ENCODE data around the gene CASP10.
"Not testable (repeated sequence)": the region's sequence is repeated elsewhere in the genome, so short reads cannot be mapped to it uniquely, and the experiment has no call there.

CASP10 gene, protein sequence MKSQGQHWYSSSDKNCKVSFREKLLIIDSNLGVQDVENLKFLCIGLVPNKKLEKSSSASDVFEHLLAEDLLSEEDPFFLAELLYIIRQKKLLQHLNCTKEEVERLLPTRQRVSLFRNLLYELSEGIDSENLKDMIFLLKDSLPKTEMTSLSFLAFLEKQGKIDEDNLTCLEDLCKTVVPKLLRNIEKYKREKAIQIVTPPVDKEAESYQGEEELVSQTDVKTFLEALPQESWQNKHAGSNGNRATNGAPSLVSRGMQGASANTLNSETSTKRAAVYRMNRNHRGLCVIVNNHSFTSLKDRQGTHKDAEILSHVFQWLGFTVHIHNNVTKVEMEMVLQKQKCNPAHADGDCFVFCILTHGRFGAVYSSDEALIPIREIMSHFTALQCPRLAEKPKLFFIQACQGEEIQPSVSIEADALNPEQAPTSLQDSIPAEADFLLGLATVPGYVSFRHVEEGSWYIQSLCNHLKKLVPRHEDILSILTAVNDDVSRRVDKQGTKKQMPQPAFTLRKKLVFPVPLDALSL

DNA sequence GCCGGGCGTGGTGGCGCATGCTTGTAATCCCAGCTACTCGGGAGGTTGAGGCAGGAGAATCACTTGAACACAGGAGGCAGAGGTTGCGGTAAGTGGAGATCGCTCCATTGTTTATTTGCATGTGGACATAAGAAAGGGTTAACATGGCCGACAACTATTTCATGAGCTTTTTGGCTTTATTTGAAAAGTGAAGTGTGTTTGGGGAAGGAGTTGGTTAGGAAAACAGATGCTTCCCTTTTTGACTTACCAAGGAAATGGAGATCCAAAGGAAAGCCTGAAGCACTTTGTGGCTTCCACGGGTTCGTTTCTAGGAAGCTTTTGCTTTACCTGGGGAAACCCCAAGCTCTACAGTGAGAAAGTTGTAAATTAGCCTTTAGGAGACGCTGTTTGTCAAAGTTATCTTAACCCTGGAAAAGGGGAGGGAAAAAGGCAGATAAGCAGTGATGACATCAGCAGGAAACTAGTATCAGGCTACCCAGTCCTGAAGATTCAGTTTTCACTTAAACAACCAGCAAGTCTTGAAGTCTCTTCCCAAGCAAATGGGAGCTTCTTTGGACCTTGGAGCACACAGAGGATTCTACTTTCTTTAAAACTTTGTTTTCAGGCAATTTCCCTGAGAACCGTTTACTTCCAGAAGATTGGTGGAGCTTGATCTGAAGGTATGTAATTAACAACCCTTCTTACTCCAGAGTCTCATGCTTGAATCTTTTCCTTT lies at the start of gene CASP10:
Gene CASP10, plus strand, starts transcription at position 492 of the 715 bp plus-strand sequence. CDS start 2,637 bp downstream, outside the sequence.
- DNase-seq, result no peak

DNA sequence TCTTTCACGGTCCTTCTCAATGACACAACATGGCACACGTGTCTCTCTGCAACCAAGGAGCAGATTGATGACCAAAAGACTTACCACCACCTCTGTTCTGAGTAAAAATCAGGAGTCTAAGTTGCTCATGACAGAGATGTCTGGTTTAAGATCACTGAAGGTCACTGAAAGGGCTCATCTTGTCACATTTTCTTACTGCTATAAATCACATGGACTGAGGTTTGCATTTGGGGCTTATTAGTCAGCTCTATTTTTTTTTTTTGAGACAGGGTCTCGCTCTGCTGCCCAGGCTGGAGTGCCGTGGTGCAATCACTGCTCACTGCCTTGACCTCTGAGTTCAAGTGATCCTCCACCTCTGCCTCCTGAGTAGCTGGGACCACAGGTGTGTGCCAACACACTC lies 47.6 kb upstream of the CASP10 start:
- DNase-seq, result no peak

DNA sequence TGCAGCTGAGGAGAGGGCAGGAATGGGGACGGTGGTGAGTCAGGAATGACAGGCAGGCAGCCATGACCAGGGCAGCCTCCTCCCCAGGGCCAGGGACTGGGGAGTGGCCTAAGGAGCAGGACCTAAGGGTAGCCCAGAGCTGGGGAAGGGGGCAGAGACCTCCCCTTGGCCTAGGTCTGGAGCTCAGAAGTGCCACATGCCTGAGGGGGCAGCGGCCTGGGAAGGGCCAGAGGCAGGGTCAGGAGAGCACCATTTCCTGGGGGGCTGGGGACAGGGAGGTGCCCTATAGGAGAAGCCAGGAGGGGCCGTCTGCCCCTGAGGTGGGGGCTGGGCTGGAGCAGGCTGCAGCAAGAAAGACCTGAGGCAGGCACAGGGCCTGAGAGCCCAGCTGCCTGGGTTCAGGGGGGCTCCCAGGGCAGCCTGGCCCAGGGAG lies 46.0 kb upstream of the CASP10 start:
- DNase-seq, result no peak

DNA sequence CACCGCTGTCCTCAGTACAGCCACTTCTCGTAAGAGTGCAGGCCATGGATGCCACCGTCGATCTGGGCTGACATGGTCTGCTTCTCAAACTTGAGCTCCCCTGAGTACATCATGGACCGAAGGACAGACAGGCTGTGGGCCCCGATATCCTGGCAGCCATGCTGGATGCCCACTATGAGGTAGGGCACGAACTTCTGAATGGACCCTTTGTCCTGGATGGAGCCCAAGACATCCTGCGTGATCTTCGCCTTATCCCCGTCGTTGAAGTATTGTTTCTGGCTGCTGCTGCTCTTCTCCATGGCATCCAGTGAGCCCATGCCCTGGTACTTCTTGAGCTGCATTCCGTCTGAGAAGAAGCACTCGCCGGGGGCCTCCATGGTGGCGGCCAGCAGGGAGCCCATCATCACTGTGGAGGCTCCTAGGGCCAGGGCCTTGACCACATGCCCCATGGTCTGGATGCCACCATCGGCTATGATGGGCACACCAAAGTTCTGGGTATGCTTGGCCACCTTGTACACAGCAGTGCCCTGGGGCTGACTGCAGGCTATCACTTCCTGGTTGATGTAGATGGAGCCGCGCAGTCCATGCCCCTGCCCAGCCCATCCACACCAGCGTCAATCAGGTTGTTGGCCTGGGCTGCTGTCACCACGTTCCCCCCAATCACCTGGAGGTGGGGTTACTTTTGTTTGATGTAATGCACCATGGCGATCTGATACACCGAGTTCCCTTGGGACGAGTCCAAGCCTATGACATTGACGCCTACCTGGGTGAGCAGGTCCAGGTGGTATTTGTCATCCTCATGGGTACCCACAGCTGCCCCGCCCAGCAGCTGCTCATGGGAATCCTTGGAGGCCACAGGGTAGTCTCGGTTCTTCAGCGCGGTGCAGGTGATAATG lies 45.2 kb upstream of the CASP10 start:
- DNase-seq, result no peak

DNA sequence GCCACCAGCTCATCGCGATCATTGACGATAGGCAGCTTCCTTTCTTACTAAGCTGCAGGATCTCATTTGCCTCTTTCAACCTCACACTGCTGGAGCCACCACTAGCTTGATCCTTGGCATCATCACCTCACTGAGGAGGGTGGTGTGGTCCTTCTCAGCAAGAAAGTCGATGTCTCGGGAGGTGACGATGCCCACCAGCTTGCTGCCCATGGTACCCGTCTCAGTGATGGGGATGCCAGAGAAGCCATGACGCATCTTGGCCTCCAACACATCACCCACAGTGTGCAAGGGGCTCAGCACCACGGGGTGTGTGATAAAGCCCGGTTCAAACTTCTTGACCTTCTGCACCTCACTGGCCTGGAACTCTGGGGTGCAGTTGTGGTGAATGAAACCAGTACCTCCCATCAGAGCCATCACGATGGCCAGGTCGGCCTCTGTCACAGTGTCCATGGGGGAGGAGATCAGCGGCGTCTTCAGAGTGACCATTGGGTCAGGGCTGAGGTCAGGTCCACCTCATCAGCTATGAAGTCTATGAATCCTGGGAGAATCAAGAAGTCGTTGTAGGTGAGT lies 44.5 kb upstream of the CASP10 start:
- no peak for DNase-seq

DNA sequence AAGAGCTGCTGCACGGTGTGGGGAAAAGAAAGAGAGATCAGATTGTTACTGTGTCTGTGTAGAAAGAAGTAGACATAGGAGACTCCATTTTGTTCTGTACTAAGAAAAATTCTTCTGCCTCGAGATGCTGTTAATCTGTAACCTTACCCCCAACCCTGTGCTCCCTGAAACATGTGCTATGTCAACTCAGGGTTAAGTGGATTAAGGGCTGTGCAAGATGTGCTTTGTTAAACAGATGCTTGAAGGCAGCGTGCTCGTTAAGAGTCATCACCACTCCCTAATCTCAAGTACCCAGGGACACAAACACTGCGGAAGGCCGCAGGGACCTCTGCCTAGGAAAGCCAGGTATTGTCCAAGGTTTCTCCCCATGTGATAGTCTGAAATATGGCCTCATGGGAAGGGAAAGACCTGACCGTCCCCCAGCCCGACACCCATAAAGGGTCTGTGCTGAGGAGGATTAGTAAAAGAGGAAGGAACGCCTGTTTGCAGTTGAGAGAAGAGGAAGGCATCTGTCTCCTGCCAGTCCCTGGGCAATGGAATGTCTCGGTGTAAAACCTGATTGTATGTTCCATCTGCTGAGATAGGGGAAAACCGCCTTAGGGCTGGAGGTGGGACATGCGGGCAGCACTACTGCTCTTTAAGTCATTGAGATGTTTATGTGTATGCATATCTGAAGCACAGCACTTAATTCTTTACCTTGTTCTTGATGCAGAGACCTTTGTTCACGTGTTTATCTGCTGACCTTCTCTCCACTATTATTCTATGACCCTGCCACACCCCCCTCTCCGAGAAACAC lies 43.8 kb upstream of the CASP10 start:
- not testable (repeated sequence) for DNase-seq

DNA sequence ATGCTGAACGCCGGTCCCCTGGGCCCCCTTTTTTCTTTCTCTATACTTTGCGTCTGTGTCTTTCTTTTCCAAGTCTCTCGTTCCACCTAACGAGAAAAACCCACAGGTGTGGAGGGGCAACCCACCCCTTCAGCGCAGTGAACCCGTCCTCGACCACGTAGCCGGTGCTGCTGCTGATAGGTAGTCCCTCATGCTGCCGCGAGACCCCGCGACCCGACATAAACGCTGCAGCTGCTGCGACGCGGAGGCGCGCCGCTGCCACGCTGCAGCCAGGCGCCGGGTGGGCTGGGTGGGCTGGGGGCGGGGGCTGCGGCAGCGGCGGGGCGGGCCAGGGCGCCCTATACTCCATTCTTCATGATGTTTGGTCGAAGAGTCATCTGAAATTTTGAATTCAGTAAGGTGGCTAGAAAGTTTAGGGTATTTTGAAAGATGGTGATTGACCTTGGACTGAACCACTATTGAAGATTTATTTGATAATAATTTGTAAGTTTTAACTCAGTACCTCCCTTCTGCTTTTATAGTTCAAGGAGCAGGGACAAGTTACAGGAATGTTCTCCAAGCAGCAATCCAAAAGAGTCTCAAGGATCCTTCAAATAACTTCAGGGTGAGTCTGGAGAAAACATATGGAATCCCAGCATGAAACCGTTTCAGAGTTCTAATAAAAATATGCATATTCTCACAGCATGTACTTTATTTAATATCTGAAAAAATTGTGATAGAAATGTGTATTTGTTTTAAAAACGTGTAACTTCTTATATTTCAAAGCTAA lies 42.9 kb upstream of the CASP10 start:
- DNase-seq, result no peak

DNA sequence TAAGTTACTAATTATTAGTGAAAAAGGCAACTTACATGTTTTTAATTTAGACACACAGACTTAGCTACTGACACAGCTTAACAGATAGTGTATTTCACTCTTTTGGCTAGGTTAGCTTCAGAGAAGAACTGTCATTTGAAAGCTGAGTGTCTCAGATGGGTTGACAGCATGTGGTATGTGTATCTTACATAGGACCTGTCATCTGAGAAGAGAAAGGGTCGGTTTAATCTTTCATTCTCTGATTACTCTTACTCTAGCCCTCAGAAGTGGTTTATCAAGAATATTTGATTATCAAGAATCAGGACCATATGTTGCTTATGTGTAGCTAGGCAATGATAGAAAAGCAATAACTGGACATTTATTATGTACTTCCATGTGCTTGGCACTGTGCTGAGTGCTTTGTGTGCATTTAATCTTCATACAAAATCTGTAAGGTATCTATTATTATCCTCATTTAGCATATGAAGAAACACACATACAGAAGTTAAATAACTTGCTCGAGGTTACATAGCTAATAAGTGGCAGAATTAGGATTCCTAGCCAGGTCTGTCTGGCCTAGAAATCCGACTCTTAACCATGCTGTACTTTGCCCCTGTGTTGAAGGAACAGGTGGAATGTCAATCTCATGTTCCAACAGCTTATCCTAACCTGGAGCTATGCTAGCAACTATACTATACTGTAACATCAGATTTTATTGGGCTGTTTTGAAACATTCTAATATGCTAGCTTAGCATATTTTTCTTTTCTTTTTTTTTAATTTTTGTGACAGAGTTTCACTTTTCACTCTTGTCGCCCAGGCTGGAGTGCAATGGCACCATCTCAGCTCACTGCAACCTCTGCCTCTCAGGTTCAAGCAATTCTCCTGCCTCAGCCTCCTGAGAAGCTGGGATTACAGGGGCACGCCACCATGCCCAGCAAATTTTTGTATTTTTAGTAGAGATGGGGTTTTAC lies 38.6 kb upstream of the CASP10 start:
- no peak for DNase-seq

DNA sequence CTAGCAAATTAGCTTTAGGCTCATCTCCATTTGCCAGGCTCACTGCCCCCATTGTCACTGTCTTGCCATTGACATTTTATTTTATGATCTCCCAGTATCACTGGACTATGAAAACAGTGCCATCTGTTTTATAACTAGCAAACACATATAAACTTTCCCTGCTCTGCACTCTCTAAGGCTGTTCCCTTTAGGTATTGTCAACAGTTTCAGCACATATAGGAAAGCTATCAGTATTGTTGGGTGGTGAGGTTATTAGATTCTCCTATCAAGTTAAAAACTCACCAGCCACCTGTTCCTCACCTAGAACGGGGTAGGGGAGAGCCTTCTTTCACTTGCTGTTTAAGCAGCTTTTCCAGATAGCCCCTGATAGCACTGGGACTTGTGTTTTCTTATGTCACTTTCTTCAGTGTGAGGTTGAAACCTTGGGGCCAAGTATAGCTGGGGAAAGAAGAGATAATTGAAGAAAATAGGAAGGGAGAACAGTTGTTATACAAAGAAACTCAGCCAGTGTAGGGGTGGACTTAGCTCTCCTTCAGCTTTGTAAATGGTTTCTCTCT lies 34.4 kb upstream of the CASP10 start:
- no peak for DNase-seq

DNA sequence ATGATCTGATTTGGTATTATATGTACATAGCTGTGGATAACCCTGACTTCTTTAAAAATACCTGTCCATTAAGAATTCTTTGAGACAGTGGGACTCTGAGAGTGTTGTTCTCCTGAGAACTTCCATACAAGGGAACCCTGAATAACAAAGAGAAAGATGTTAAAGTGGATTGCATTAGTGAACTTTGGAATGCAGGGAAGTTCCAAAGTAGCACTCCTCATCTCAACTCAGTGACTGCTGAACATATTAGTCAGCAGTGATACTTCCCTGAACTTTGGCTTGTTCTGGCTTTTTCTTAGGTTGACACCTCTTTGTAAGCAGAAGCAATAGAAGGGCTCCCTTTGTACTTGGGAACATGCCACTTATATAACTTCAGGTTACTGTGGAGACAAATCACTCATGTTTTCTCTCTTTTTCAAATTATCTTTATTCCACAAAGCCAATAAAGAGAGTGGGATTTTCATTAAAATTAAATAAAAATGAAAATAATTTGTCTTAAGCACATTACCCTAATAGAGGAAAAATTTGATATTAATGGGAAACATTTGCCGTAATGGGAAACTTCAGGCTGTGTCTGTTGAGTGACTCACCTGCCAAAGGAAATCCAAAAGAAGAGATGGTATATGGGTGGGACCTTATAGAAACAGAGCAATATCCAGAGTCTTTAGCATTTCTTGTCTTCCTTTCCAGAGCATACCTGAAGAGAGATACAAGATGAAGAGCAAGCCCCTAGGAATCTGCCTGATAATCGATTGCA lies 33.7 kb upstream of the CASP10 start:
- no peak for DNase-seq

DNA sequence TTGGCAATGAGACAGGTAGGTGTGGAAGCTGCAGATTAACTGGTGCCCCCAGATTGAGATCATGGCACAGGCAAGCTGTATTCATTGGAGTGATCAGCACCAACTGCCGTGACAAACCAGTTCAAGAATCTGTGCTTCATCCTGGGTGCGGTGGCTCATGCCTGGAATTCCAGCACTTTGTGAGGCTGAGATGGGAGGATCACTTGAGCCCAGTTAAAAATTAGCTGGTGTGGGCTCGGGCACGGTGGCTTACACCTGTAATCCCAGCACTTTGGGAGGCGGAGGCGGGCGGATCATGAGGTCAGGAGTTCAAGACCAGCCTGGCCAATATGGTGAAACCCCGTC lies 33.1 kb upstream of the CASP10 start:
- DNase-seq, result not testable (repeated sequence)

DNA sequence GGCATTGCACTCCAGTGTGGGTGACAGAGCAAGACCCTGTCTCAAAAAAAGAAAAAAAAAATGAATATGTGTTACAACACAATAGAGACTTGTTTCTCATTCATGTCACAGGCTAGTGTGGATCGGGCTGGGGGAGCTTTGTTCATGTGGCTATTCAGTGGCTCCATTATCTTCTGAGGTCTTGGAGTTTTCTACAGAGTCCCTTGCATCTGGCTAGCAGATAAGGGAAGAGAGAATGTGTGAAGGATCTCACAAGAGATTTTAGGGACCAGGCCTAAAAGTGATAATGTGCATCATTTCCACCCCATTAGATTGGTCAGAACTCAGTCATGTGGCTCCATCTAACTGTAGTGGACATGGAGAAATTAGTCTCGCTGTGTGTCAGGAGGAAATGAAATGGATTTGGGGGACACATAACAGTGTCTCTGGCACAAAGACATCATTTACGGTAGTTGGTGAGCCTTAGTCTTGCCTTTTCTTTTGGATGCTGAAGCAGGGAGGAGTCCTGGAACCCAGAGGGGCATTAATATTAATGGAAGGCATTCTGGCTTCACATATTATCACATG lies 32.4 kb upstream of the CASP10 start:
- no peak for DNase-seq

DNA sequence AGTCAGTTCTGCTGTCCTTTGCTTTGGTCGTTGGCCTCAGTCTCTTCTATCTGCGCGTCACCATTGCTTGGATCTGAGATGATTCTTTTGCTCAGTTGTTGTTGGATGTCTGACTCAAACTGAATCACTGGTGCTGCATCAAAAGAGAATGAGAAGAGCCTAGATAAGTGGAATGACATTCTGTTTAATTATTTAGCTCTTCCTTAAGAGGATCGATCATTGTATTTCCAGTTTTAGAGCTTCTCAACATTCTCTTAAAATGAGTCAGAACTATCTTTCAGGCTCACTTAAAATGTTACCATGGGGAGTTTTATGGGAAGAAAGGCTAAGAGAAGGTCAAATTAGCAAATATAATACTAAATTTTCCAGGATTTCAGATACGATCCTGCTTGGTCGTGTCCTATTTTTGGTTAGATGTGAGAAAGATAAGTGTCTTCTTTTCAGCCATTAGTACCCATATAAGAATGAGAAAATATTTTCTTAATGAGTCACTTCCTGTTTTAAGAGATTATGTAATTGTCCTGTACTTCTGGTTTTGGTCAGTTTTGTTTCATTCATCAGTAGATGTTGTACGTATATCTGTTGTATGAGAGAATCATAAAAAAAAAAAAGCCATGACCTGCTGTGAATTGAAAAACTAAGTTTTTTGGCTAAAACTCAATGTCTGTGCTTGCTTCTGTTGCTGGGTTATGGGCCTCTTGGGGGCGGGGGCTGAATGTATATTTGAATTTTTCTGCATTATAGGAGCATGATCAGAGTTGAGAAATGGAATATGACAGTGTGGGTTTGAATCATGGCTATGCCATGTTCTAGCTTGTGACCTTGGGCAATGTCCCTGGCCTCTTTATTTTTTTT lies 31.6 kb upstream of the CASP10 start:
- DNase-seq, result no peak

DNA sequence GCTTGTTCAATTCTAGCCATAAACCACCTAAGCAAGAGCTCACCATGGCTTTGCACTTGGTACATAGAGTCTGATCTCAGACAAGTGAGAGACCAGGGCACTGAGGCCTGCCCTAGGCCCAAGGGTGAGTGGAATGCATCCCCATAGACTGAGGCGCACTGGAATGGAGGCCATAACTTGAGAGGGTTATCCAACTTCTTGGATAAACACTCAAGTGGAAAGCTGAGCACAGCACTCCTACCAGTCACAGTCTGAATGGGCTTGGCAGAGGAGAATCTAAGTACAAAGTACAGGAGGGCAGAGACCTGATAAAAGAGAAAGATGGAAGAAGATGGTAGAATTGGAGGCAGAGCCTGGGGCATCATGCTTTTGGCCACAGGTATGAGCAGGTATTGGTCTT lies 30.4 kb upstream of the CASP10 start:
- DNase-seq, result no peak

DNA sequence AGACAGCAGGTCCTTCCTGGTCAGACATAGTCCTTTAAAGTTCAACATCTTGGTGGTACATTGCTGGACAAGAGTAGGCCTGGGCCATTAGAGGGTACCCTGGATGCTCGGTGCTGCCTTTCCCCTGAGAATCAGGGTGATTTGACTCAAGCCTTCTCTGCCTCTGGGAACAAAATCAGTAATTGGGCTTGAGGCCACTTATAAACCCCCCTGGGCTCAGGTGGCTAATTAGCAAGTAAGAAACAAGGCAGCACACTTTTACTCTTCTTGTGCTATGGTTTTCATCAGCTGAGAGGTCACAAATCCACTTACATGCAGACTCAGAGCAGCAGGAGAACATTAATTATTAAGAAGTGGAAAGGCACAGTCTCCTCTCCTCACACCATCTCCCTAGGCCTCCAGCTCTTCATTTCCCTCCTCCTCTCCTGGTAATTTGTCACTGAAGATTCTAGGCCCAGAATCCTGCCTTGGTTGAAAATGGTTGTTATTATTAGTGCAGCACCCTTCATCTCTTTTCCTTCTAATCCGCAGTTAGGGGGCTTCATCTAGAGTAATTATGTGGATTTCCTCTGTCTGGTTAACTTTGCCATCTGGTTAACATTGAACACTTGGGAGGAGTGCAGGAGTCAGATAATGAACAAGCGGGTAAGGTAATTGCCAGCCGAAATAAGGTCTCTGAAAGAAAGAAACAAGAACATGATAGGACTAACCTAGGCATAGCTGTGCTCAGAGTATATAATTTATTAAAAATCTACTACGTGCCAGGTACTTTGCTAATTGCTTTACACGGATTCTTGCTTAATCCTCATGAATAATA lies 29.7 kb upstream of the CASP10 start:
- no peak for DNase-seq

DNA sequence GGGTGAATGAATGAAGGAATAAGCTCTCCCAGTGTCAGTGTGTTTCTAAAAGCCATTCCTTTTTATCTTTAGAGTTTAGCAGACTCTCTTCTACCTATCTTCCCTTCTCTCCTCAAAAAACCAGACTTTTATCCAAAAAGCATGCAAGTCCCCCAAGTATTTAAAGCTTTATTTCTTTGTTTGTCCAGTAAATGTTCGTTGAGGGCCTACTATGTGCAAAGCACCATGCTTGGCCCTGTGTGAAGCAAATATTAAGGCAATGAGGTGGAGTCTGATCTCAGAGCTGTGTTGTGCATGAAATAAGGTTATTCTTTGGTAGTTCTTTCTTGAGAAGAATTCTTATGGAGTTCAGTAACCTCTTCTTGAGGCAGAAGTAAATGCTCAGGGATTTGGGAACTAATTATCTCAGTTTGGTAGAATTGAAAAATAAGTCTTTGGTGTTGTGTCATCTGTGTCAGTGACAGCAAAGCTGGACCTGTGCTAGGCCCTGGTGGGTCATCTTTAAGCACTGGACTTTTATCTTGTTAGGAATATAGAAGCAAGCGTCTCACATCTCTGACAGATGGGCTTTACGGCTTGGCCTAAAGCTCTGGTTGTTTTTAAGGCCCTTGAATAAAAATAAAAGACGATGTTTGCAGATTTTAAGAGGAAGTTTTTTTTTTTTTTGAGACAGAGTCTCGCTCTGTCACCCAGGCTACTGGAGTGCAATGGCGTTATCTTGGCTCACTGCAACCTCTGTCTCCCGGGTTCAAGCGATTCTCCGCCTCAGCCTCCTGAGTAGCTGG lies 28.1 kb upstream of the CASP10 start:
- no peak for DNase-seq

Data from left hindlimb (tissue), 1 donor.